HG03521 (cell line): Measurements from ENCODE around the gene GPSM3.

ENCODE experiments used
- ATAC-seq: cut with Tn5 transposase; IDR thresholded peaks from one replicate; pipeline ENCODE4 v1.9.1; 2021; ENCODE audit warnings: mild to moderate bottlenecking, moderate library complexity; ENCODE audit not compliant: unreplicated experiment

The GPSM3 gene

GRCh38 chr6:32175711-32176475 lies 16.6 kb downstream of the GPSM3 start, which contains the start of gene AGPAT1:
AGPAT1 (minus strand) TSS chr6:32176084; CDS start chr6:32171496, 4,588 bp downstream.
- peak; percentile 37 for ATAC-seq

GRCh38 chr6:32175322-32175710 lies 17.1 kb downstream of the GPSM3 start:
- no peak for ATAC-seq

- no peak for ATAC-seq
These were observed 18.0 kb downstream of the GPSM3 start for GRCh38 chr6:32174416-32174815.

- no peak for ATAC-seq
These were observed 19.3 kb downstream of the GPSM3 start for GRCh38 chr6:32173051-32173727.

GRCh38 chr6:32171234-32171633 lies 21.2 kb downstream of the GPSM3 start:
- no peak for ATAC-seq

- ATAC-seq: no peak
These were observed 22.1 kb downstream of the GPSM3 start for GRCh38 chr6:32170294-32170693.

GRCh38 chr6:32168807-32169591 lies 23.4 kb downstream of the GPSM3 start:
- ATAC-seq: no peak

GRCh38 chr6:32168350-32168749 lies 24.1 kb downstream of the GPSM3 start:
- no peak for ATAC-seq

- ATAC-seq: no peak
These were observed 24.6 kb downstream of the GPSM3 start for GRCh38 chr6:32167761-32168262.

GRCh38 chr6:32167154-32167760 lies 25.2 kb downstream of the GPSM3 start:
- ATAC-seq: no peak

GRCh38 chr6:32166411-32167061 lies 25.9 kb downstream of the GPSM3 start:
- ATAC-seq: no peak

- ATAC-seq: no peak
These were observed 28.1 kb downstream of the GPSM3 start, which contains the start of gene EGFL8 for GRCh38 chr6:32164295-32164694. EGFL8 (plus strand) TSS chr6:32164595; CDS start chr6:32166166, 1,571 bp downstream.

GRCh38 chr6:32163559-32164258 lies 28.7 kb downstream of the GPSM3 start:
- no peak for ATAC-seq

- ATAC-seq: no peak
These were observed 34.4 kb downstream of the GPSM3 start for GRCh38 chr6:32158052-32158451.

GRCh38 chr6:32156891-32157290 lies 35.6 kb downstream of the GPSM3 start:
- no peak for ATAC-seq

GRCh38 chr6:32154514-32155161 lies 37.8 kb downstream of the GPSM3 start:
- peak; percentile 50 for ATAC-seq

- ATAC-seq: peak; percentile 24
These were observed 38.6 kb downstream of the GPSM3 start, which contains the start of gene PPT2 for GRCh38 chr6:32153564-32154513. PPT2 (plus strand) TSS chr6:32154141; CDS start chr6:32154595, 454 bp downstream.
